SK-N-SH (cell line): Measurements from ENCODE around the gene UBC. TPM values are rescaled to one million over a fixed set of nuclear protein-coding genes. Genes with fewer than 3 reads are reported as not detected.

Experiments
- CTCF ChIA-PET: fragments of 300-600, 350-600 bp; formaldehyde crosslinking; extraction: SDS; loops from one replicate; lab custom pipeline; 2021; lab: Yijun Ruan, JAX
- POLR2A ChIA-PET: fragments of 350-600 bp; sonication (Branson Sonifier 250); formaldehyde crosslinking; extraction: SDS; loops from one replicate; lab custom pipeline; 2020; ENCODE audit warnings: antibody characterized with exemption, inconsistent platforms; lab: Yijun Ruan, JAX
- DNase-seq: peaks from one replicate; pipeline ENCODE4 v3.0.0; 2012
- H2AFZ ChIP-seq: fragments of 200-600 bp; sonication (generic); 2 replicates; pipeline ENCODE4 v1.8.1; 2016; ENCODE audit warnings: antibody characterized with exemption, mild to moderate bottlenecking, low read depth
- H3F3A ChIP-seq: fragments of 200-600 bp; sonication (generic); replicated peaks from 2 replicates; pipeline ENCODE3; 2016; ENCODE audit warnings: antibody characterized with exemption, mild to moderate bottlenecking; ENCODE audit not compliant: insufficient read depth
- H3K27ac ChIP-seq, 2 experiments: fragments of 200-500 bp in 1 of 2; fragments of 200-600 bp in 1 of 2; sonication (Bioruptor generic) in 1 of 2; sonication (generic), shearing (Covaris generic) in 1 of 2; 2 replicates each; pipeline versions ENCODE4 v1.5.1 to v1.6.1; 2014 to 2016; ENCODE audit warnings: low read depth in 2 of 2, inconsistent platforms in 1 of 2, low read length in 1 of 2, mild to moderate bottlenecking in 1 of 2, mixed read lengths in 1 of 2
- H3K27me3 ChIP-seq: fragments of 200-600 bp; sonication (generic), shearing (Covaris generic); 2 replicates; pipeline ENCODE4 v1.6.1; 2016; ENCODE audit warnings: mixed run types; ENCODE audit not compliant: insufficient read depth
- H3K36me3 ChIP-seq, 2 experiments: fragments of 200-500 bp in 1 of 2; fragments of 200-600 bp in 1 of 2; sonication (Bioruptor generic) in 1 of 2; sonication (generic) in 1 of 2; replicated peaks in 1 of 2; 2 replicates each; pipeline versions ENCODE3 to v1.5.1; 2014 to 2016; ENCODE audit warnings: low read length in 1 of 2, mild to moderate bottlenecking in 1 of 2; ENCODE audit not compliant: insufficient read depth in 2 of 2, control insufficient read depth in 1 of 2
- H3K4me1 ChIP-seq, 2 experiments: fragments of 200-500 bp in 1 of 2; fragments of 200-600 bp in 1 of 2; sonication (Bioruptor generic) in 1 of 2; sonication (generic), shearing (Covaris generic) in 1 of 2; 2 replicates each; pipeline versions ENCODE4 v1.5.1 to v1.6.1; 2014 to 2016; ENCODE audit warnings: low read depth in 1 of 2, low read length in 1 of 2, mixed run types in 1 of 2; ENCODE audit not compliant: insufficient read depth in 2 of 2, control insufficient read depth in 1 of 2
- H3K4me2 ChIP-seq: fragments of 200-600 bp; sonication (generic), shearing (Covaris generic); 2 replicates; pipeline ENCODE4 v1.6.1; 2017; ENCODE audit warnings: mixed run types
- H3K4me3 ChIP-seq, 2 experiments: fragments of 200-500 bp in 1 of 2; fragments of 200-600 bp in 1 of 2; sonication (Bioruptor generic) in 1 of 2; sonication (generic), shearing (Covaris generic) in 1 of 2; 2 replicates each; pipeline versions ENCODE4 v1.5.1 to v1.8.1; 2014 to 2016; ENCODE audit warnings: low read depth in 2 of 2, inconsistent platforms in 1 of 2, low read length in 1 of 2, mild to moderate bottlenecking in 1 of 2, mixed read lengths in 1 of 2, moderate library complexity in 1 of 2
- H3K79me2 ChIP-seq: fragments of 200-600 bp; sonication (generic); 2 replicates; pipeline ENCODE4 v1.8.1; 2017; ENCODE audit warnings: mild to moderate bottlenecking; ENCODE audit not compliant: insufficient read depth
- H3K9ac ChIP-seq: fragments of 200-600 bp; sonication (generic); 2 replicates; pipeline ENCODE4 v1.6.1; 2017; ENCODE audit warnings: mixed run types
- H3K9me2 ChIP-seq: fragments of 200-600 bp; sonication (generic); 2 replicates; pipeline ENCODE4 v1.6.1; 2017; ENCODE audit warnings: mixed run types
- H3K9me3 ChIP-seq: fragments of 200-600 bp; sonication (generic); 2 replicates; pipeline ENCODE4 v1.6.1; 2017; ENCODE audit warnings: mixed run types, mild to moderate bottlenecking, moderate library complexity
- H4K20me1 ChIP-seq: fragments of 200-600 bp; sonication (generic); 2 replicates; pipeline ENCODE4 v1.6.1; 2017; ENCODE audit warnings: mild to moderate bottlenecking, mixed run types; ENCODE audit not compliant: insufficient read depth
- EZH2phosphoT487 ChIP-seq: fragments of 200-600 bp; sonication (generic); IDR thresholded peaks from 2 replicates; pipeline ENCODE4 v1.6.1; 2017; ENCODE audit warnings: low read depth, mixed run types, mild to moderate bottlenecking, antibody characterized with exemption, moderate library complexity, borderline replicate concordance
- FOSL2 ChIP-seq: IDR thresholded peaks from 2 replicates; pipeline ENCODE4 v1.4.0; 2012; ENCODE audit warnings: low read depth, mild to moderate bottlenecking, moderate library complexity, borderline replicate concordance
- GABPA ChIP-seq: IDR thresholded peaks from 2 replicates; pipeline ENCODE4 v1.4.0; 2012; ENCODE audit warnings: low read depth, mild to moderate bottlenecking
- GATA2 ChIP-seq: sonication (generic); formaldehyde crosslinking; IDR thresholded peaks from 2 replicates; pipeline ENCODE4 v1.5.0; 2020; ENCODE audit warnings: mild to moderate bottlenecking, missing genetic modification reagents
- IRF3 ChIP-seq: fragments of 150-350 bp; IDR thresholded peaks from 2 replicates; pipeline ENCODE4 v1.6.1; 2016; ENCODE audit warnings: mild to moderate bottlenecking, low read depth, low read length
- MXI1 ChIP-seq: IDR thresholded peaks from 2 replicates; pipeline ENCODE4 v1.6.1; 2012; ENCODE audit warnings: mild to moderate bottlenecking, low read depth, low read length, improper control_type of control experiment
- RCOR1 ChIP-seq: fragments of 150-350 bp; IDR thresholded peaks from 2 replicates; pipeline ENCODE4 v1.6.1; 2017; ENCODE audit warnings: antibody characterized with exemption, low read length
- RFX5 ChIP-seq: IDR thresholded peaks from 2 replicates; pipeline ENCODE4 v1.6.1; 2012; ENCODE audit warnings: mild to moderate bottlenecking, improper control_type of control experiment, low read length
- SMC3 ChIP-seq: IDR thresholded peaks from 2 replicates; pipeline ENCODE4 v1.6.1; 2012; ENCODE audit warnings: low read depth, low read length, improper control_type of control experiment
- TAF1 ChIP-seq: IDR thresholded peaks from 2 replicates; pipeline ENCODE4 v1.6.1; 2012; ENCODE audit warnings: low read depth, mild to moderate bottlenecking, low read length, moderate library complexity, borderline replicate concordance
- TCF12 ChIP-seq: IDR thresholded peaks from 2 replicates; pipeline ENCODE4 v1.4.0; 2012
- YY1 ChIP-seq: IDR thresholded peaks from 2 replicates; pipeline ENCODE4 v1.4.0; 2012; ENCODE audit warnings: low read depth, mild to moderate bottlenecking
- ZBTB33 ChIP-seq: IDR thresholded peaks from 2 replicates; pipeline ENCODE4 v1.4.0; 2012; ENCODE audit warnings: low read depth, borderline replicate concordance
- WGBS: methylation state at CpG from one replicate; pipeline ENCODE4 v1.1.6; 2017; ENCODE audit warnings: low lambda C conversion rate; 5-methylcytosine and 5-hydroxymethylcytosine counted together
- polyA plus RNA-seq, 3 experiments: library from polyadenylated mRNA; depleted of rRNA; stranded (reverse); fragments of >200 nt; gene quantifications; 2 replicates each; pipeline ENCODE4 v1.2.3, GENCODE V29; 2012

The UBC gene
- polyA plus RNA-seq, 1 of the 3 experiments (the other 2 are of a cell fraction), result 1,327 TPM

- Histone ChIP-seq H3K27me3 (no peaks in the 10 kb centered on the region), H3K4me3 (no peak overlapping the region), H3K9me3 (no peaks in the 10 kb centered on the region), H3K79me2 (no peaks in the 10 kb centered on the region), H3K9me2 (no peaks in the 10 kb centered on the region), H2AFZ (no peak overlapping the region), H4K20me1 (no peaks in the 10 kb centered on the region), H3K27ac (no peak overlapping the region), H3K36me3 (no peaks in the 10 kb centered on the region), H3K4me1 (peaks cover 0 to 5% of the 10 kb centered on the region in 2 experiments; a peak in 1 of 4 replicates), H3K4me2 (no peak overlapping the region), H3K9ac (no peak overlapping the region), H3F3A (no peaks in the 10 kb centered on the region)
- 85% methylated on average over 11 of the region's 11 CpGs for WGBS
- CTCF ChIA-PET, result no interaction called here
- DNase-seq, result no peak
- POLR2A ChIA-PET, result no interaction called here
- TF ChIP-seq SMC3, result no peak
- TF ChIP-seq FOSL2, result no peak
- no peak for TF ChIP-seq IRF3
- no peak for TF ChIP-seq ZBTB33
- no peak for TF ChIP-seq RCOR1
- no peak for TF ChIP-seq MXI1
- no peak for TF ChIP-seq TAF1
- TF ChIP-seq YY1, result no peak
- no peak for TF ChIP-seq GATA2
- TF ChIP-seq RFX5, result no peak
- no peak for TF ChIP-seq TCF12
- TF ChIP-seq EZH2phosphoT487, result no peak
These were observed 46.0 kb downstream of the UBC start for GRCh38 chr12:124868252-124869058.

- no peaks in the 10 kb centered on the region for H3K79me2 ChIP-seq
- POLR2A ChIA-PET, result no interaction called here
- no peak for DNase-seq
- no peaks in the 10 kb centered on the region for H3K9me3 ChIP-seq
- H3K27me3 ChIP-seq, result no peaks in the 10 kb centered on the region
- no peaks in the 10 kb centered on the region for H3F3A ChIP-seq
- CTCF ChIA-PET, result interaction anchor here (1.6 to 1.7 kb wide), 2 partner anchors 96 to 101 kb away, joined by 3 to 5 read pairs; no protein-coding TSS in a partner anchor
- H3K4me1 ChIP-seq, result peaks cover 0 to 10% of the 10 kb centered on the region in 2 experiments; a peak in 1 of 4 replicates
- no peaks in the 10 kb centered on the region for H3K36me3 ChIP-seq
- H2AFZ ChIP-seq, result no peak overlapping the region
- H3K9me2 ChIP-seq, result no peaks in the 10 kb centered on the region
- H4K20me1 ChIP-seq, result no peaks in the 10 kb centered on the region
- H3K4me3 ChIP-seq, result no peak overlapping the region
- TF ChIP-seq FOSL2 (0 out of 2 replicates have a peak, but pooled peaks have one; percentile 7), GABPA (no peak)
- 75% methylated on average over 6 of the region's 6 CpGs for WGBS
- no peak overlapping the region for H3K27ac ChIP-seq
- no peak overlapping the region for H3K9ac ChIP-seq
- H3K4me2 ChIP-seq, result no peak overlapping the region
These were observed 47.0 kb downstream of the UBC start for GRCh38 chr12:124867401-124867930.
